H9 (cell line): ENCODE results near the gene PIAS1. TPM values are rescaled to one million over a fixed set of nuclear protein-coding genes. Genes with fewer than 3 reads are reported as not detected.

Experiments used
- DNase-seq: peaks from one replicate; pipeline ENCODE4 v3.0.0-alpha.2; 2017
- H2AFZ ChIP-seq: one replicate; pipeline ENCODE4 v1.6.1; 2013; ENCODE audit warnings: mild to moderate bottlenecking, low read length, control low read depth, moderate library complexity
- H2AK5ac ChIP-seq: 2 replicates; pipeline ENCODE4 v1.6.1; 2013; ENCODE audit warnings: low read length, control low read depth, mixed read lengths; ENCODE audit not compliant: insufficient read length
- H2BK120ac ChIP-seq: one replicate; pipeline ENCODE4 v1.6.1; 2013; ENCODE audit warnings: low read depth, mild to moderate bottlenecking, low read length, control low read depth, inconsistent platforms; ENCODE audit not compliant: poor library complexity, severe bottlenecking
- H2BK12ac ChIP-seq: 2 replicates; pipeline ENCODE4 v1.6.1; 2013; ENCODE audit warnings: low read length, control low read depth, mixed read lengths, low read depth; ENCODE audit not compliant: insufficient read length
- H2BK15ac ChIP-seq: 2 replicates; pipeline ENCODE4 v1.6.1; 2013; ENCODE audit warnings: low read depth, low read length, control low read depth
- H2BK20ac ChIP-seq: one replicate; pipeline ENCODE4 v1.6.1; 2013; ENCODE audit warnings: low read depth, mild to moderate bottlenecking, low read length, control low read depth, inconsistent platforms; ENCODE audit not compliant: poor library complexity, severe bottlenecking
- H2BK5ac ChIP-seq: 2 replicates; pipeline ENCODE4 v1.6.1; 2013; ENCODE audit warnings: low read length, control low read depth, mixed read lengths; ENCODE audit not compliant: insufficient read length
- H3K14ac ChIP-seq: 2 replicates; pipeline ENCODE4 v1.6.1; 2013; ENCODE audit warnings: low read length, control low read depth; ENCODE audit not compliant: insufficient read depth
- H3K18ac ChIP-seq: 2 replicates; pipeline ENCODE4 v1.6.1; 2013; ENCODE audit warnings: low read depth, mild to moderate bottlenecking, mixed read lengths, low read length, control low read depth; ENCODE audit not compliant: insufficient read length
- H3K23ac ChIP-seq: 2 replicates; pipeline ENCODE4 v1.6.1; 2013; ENCODE audit warnings: low read length, control low read depth, mixed read lengths, low read depth; ENCODE audit not compliant: insufficient read length
- H3K23me2 ChIP-seq: 2 replicates; pipeline ENCODE4 v1.6.1; 2013; ENCODE audit warnings: low read depth, mild to moderate bottlenecking, mixed read lengths, low read length, control low read depth; ENCODE audit not compliant: insufficient read length, poor library complexity, severe bottlenecking
- H3K27ac ChIP-seq: 2 replicates; pipeline ENCODE4 v1.5.1; 2013; ENCODE audit warnings: low read length, control low read depth, mixed read lengths, low read depth; ENCODE audit not compliant: insufficient read length
- H3K27me3 ChIP-seq: 2 replicates; pipeline ENCODE4 v1.6.1; 2013; ENCODE audit warnings: low read length, control low read depth, inconsistent platforms; ENCODE audit not compliant: insufficient read depth
- H3K4ac ChIP-seq: 2 replicates; pipeline ENCODE4 v1.6.1; 2013; ENCODE audit warnings: low read depth, mild to moderate bottlenecking, control low read depth, inconsistent platforms, low read length, moderate library complexity
- H3K4me1 ChIP-seq: 2 replicates; pipeline ENCODE4 v1.6.1; 2013; ENCODE audit warnings: low read length, control low read depth, inconsistent platforms; ENCODE audit not compliant: insufficient read depth
- H3K4me2 ChIP-seq: 2 replicates; pipeline ENCODE4 v1.6.1; 2013; ENCODE audit warnings: low read length, control low read depth, mixed read lengths; ENCODE audit not compliant: insufficient read length, insufficient read depth
- H3K56ac ChIP-seq: 2 replicates; pipeline ENCODE4 v1.6.1; 2013; ENCODE audit warnings: low read depth, mild to moderate bottlenecking, mixed read lengths, low read length, control low read depth; ENCODE audit not compliant: insufficient read length
- H3K79me1 ChIP-seq: 2 replicates; pipeline ENCODE4 v1.6.1; 2013; ENCODE audit warnings: low read depth, mild to moderate bottlenecking, moderate library complexity, low read length, control low read depth, inconsistent platforms; ENCODE audit not compliant: insufficient read depth, poor library complexity, severe bottlenecking
- H3K79me2 ChIP-seq: 2 replicates; pipeline ENCODE4 v1.6.1; 2013; ENCODE audit warnings: low read length, control low read depth, inconsistent platforms; ENCODE audit not compliant: insufficient read depth
- H3K9ac ChIP-seq: 2 replicates; pipeline ENCODE4 v1.6.1; 2013; ENCODE audit warnings: low read length, control low read depth, mixed read lengths; ENCODE audit not compliant: insufficient read length; ENCODE audit errors: extremely low read depth
- H3K9me3 ChIP-seq: one replicate; pipeline ENCODE4 v1.6.1; 2013; ENCODE audit warnings: low read depth, low read length, inconsistent platforms; ENCODE audit not compliant: control insufficient read depth
- H3T11ph ChIP-seq: one replicate; pipeline ENCODE4 v1.6.1; 2013; ENCODE audit warnings: mild to moderate bottlenecking, low read length, control low read depth, inconsistent platforms
- H4K20me1 ChIP-seq: one replicate; pipeline ENCODE4 v1.6.1; 2013; ENCODE audit not compliant: control insufficient read depth, insufficient read length, insufficient read depth
- H4K5ac ChIP-seq: 2 replicates; pipeline ENCODE4 v1.6.1; 2013; ENCODE audit warnings: low read depth, mild to moderate bottlenecking, mixed read lengths, low read length, control low read depth; ENCODE audit not compliant: insufficient read length
- H4K8ac ChIP-seq: replicated peaks from 2 replicates; pipeline ENCODE4 v1.6.1; 2013; ENCODE audit warnings: low read length, control low read depth, mixed read lengths, low read depth; ENCODE audit not compliant: insufficient read length
- H4K91ac ChIP-seq: 2 replicates; pipeline ENCODE4 v1.6.1; 2013; ENCODE audit warnings: low read depth, mild to moderate bottlenecking, moderate library complexity, mixed read lengths, low read length, control low read depth; ENCODE audit not compliant: insufficient read length
- H3K27ac Mint-ChIP-seq, 3 experiments: 2 replicates in 2 of 3; 3 replicates in 1 of 3; pipeline ENCODE4 v1.8.0; 2020 to 2021; ENCODE audit warnings: mixed read lengths in 3 of 3, mild to moderate bottlenecking in 1 of 3, moderate library complexity in 1 of 3
- H3K27me3 Mint-ChIP-seq: 2 replicates; pipeline ENCODE4 v1.8.0; 2021; ENCODE audit warnings: low read depth, mild to moderate bottlenecking, moderate library complexity, mixed read lengths
- H3K36me3 Mint-ChIP-seq, 3 experiments: 2 replicates in 2 of 3; 3 replicates in 1 of 3; pipeline ENCODE4 v1.8.0; 2020 to 2021; ENCODE audit warnings: low read depth in 3 of 3, mixed read lengths in 3 of 3; ENCODE audit not compliant: insufficient read depth in 1 of 3
- H3K4me1 Mint-ChIP-seq, 2 experiments: 2 replicates each; pipeline ENCODE4 v1.8.0; 2020; ENCODE audit warnings: mixed read lengths in 2 of 2
- H3K4me3 Mint-ChIP-seq, 2 experiments: 2 replicates in 1 of 2; 3 replicates in 1 of 2; pipeline ENCODE4 v1.8.0; 2020 to 2021; ENCODE audit warnings: mild to moderate bottlenecking in 2 of 2, mixed read lengths in 2 of 2, moderate library complexity in 1 of 2
- H3K9me3 Mint-ChIP-seq, 2 experiments: 2 replicates in 1 of 2; 3 replicates in 1 of 2; pipeline ENCODE4 v1.8.0; 2020; ENCODE audit warnings: mild to moderate bottlenecking in 2 of 2, mixed read lengths in 2 of 2, moderate library complexity in 1 of 2
- WGBS: extraction: QIAGEN DNeasy Blood & Tissue Kit; methylation state at CpG from one replicate; pipeline ENCODE4 v1.1.7; 2013; ENCODE audit warnings: missing lambda C conversion rate, low lambda C conversion rate, mixed read lengths; ENCODE audit not compliant: insufficient read length; ENCODE audit errors: extremely low coverage; 5-methylcytosine and 5-hydroxymethylcytosine counted together
- total RNA-seq: library from RNA; stranded (reverse); gene quantifications from 2 replicates; pipeline ENCODE4 v1.2.1, GENCODE V29; 2021
- TF ChIP-seq, protein P1 (sequence below): fragments of 200-600 bp; sonication (generic); conservative IDR thresholded peaks from 3 replicates; pipeline ENCODE4 v1.8.0; 2021; ENCODE audit warnings: antibody characterized with exemption, mild to moderate bottlenecking

PIAS1 gene
- total RNA-seq, 1 experiment from 2014 or later: 31.1 TPM

DNA sequence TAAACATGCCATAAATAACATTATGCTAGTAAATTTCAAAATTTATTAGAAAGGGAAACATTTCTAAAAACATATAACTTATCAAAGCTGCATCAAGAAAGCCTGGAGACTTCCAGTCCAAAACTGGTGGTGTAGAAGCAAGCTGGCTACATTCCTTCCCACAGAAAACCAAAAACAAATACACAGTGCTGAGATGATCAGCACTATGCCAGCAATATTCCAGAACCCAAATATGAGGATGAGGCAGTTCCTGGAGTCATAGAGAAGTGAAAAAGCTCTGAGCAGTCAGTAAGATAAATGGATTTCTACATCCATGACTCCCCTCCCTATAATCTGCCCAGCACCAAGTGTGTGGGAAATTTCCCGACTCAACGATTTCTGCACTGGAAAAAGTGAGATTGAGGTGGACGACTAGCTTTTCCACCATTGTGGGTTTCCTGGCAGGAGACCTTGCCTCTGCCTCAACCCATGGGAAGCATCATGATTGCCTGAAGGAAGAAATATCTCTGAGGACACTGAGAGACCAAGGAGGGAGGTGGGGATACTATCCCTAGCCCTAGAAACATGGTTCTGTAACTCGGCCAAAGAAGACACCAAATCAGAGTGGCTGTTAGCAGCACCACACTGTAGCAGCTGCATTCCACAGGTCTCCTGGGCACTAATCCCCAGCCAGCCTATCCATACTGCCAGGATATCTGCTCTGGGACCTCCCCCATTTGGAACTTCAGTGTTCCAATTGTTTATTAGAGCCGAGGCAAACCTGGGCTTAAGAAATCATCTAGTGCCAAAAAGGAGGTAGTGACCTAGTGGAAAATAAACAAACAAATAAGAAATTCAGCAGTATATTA, 187.2 kb downstream of the PIAS1 start:
- H3K9me3 ChIP-seq: no peaks in the 10 kb centered on the region
- no peaks in the 10 kb centered on the region for H4K20me1 ChIP-seq
- H2BK120ac ChIP-seq: no peak overlapping the region
- H3K56ac ChIP-seq: no peak overlapping the region
- H3K4me2 ChIP-seq: no peak overlapping the region
- H4K91ac ChIP-seq: no peak overlapping the region
- no peak for DNase-seq
- H2AK5ac ChIP-seq: no peak overlapping the region
- Mint-ChIP-seq H3K27ac (no peak overlapping the region), H3K36me3 (peaks cover 5 to 12% (median 7%) of the 10 kb centered on the region in 3 experiments; a peak in 5 of 7 replicates), H3K4me3 (no peak overlapping the region), H3K9me3 (peaks cover 11 to 16% of the 10 kb centered on the region in 2 experiments), H3K4me1 (peaks cover 9 to 10% of the 10 kb centered on the region in 2 experiments), H3K27me3 (peaks cover 3% of the 10 kb centered on the region; the same call in 1 of the 2 replicates)
- H3K18ac ChIP-seq: no peak overlapping the region
- no peak overlapping the region for H2BK15ac ChIP-seq
- TF ChIP-seq, protein P1, sequence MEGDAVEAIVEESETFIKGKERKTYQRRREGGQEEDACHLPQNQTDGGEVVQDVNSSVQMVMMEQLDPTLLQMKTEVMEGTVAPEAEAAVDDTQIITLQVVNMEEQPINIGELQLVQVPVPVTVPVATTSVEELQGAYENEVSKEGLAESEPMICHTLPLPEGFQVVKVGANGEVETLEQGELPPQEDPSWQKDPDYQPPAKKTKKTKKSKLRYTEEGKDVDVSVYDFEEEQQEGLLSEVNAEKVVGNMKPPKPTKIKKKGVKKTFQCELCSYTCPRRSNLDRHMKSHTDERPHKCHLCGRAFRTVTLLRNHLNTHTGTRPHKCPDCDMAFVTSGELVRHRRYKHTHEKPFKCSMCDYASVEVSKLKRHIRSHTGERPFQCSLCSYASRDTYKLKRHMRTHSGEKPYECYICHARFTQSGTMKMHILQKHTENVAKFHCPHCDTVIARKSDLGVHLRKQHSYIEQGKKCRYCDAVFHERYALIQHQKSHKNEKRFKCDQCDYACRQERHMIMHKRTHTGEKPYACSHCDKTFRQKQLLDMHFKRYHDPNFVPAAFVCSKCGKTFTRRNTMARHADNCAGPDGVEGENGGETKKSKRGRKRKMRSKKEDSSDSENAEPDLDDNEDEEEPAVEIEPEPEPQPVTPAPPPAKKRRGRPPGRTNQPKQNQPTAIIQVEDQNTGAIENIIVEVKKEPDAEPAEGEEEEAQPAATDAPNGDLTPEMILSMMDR: no peak
- no peak overlapping the region for H2AFZ ChIP-seq
- H3K23ac ChIP-seq: no peak overlapping the region
- no peaks in the 10 kb centered on the region for H3K27me3 ChIP-seq
- H3K79me1 ChIP-seq: no peaks in the 10 kb centered on the region
- no peaks in the 10 kb centered on the region for H3K79me2 ChIP-seq
- H3K4me1 ChIP-seq: no peaks in the 10 kb centered on the region; the same call in 1 of the 2 replicates
- H2BK12ac ChIP-seq: no peak overlapping the region
- H3T11ph ChIP-seq: no peak overlapping the region
- no peak overlapping the region for H3K27ac ChIP-seq
- no CpG with 5 or more reads among the region's 5 CpGs for WGBS
- H3K4ac ChIP-seq: no peak overlapping the region
- H3K9ac ChIP-seq: no peak overlapping the region
- no peak overlapping the region for H4K5ac ChIP-seq
- no peak overlapping the region for H3K14ac ChIP-seq
- no peaks in the 10 kb centered on the region for H3K23me2 ChIP-seq
- H2BK20ac ChIP-seq: no peak overlapping the region
- H2BK5ac ChIP-seq: no peak overlapping the region
- no peak overlapping the region for H4K8ac ChIP-seq

Other genes starting within 250 kb of the PIAS1 start
- 0.13 TPM in 2 replicates for gene SKOR1, start 228.8 kb upstream of the PIAS1 start, total RNA-seq
- not detected in 2 replicates for gene RNU6-1, start 214.3 kb upstream of the PIAS1 start, total RNA-seq
- 8.2 and 11.8 TPM in 2 replicates for gene CALML4, start 151.0 kb downstream of the PIAS1 start, total RNA-seq
- 68.7 and 71.9 TPM in 2 replicates for gene CLN6, start 175.4 kb downstream of the PIAS1 start, total RNA-seq
- 77.9 and 83.3 TPM in 2 replicates for gene FEM1B, start 223.4 kb downstream of the PIAS1 start, total RNA-seq